GM19452 (cell line): ENCODE results near the gene SLC35B2.

Source experiments
- ATAC-seq: cut with Tn5 transposase; IDR thresholded peaks from one replicate; pipeline ENCODE4 v1.9.1; 2021; ENCODE audit not compliant: unreplicated experiment

The SLC35B2 gene

GRCh38 chr6:44269178-44269920 lies 12.0 kb upstream of the SLC35B2 start:
- no peak for ATAC-seq

- no peak for ATAC-seq
Observed at GRCh38 chr6:44268095-44268628, 10.8 kb upstream of the SLC35B2 start.

GRCh38 chr6:44267252-44267651 lies 9.9 kb upstream of the SLC35B2 start:
- ATAC-seq, result no peak

DNA sequence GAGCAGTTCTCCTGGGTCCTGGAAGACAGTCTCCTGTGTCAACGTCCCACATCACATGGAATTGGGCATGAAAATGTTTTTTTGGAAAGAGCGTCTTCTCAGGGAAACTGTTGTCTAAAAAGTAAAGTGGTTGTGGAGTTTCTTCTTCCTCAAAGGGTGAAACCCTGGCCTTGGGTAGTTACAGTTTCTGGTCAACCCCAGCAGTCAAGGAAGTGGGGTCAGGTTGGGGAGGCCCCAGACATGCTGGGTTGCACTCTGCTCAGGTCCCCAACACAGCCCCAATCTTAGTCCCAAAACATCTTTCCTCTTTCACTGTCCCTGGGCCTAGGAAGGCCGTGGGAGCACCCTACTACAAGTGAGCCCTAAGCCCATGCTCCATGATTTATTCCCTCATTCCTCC lies 9.0 kb upstream of the SLC35B2 start:
- peak; percentile 33 for ATAC-seq

DNA sequence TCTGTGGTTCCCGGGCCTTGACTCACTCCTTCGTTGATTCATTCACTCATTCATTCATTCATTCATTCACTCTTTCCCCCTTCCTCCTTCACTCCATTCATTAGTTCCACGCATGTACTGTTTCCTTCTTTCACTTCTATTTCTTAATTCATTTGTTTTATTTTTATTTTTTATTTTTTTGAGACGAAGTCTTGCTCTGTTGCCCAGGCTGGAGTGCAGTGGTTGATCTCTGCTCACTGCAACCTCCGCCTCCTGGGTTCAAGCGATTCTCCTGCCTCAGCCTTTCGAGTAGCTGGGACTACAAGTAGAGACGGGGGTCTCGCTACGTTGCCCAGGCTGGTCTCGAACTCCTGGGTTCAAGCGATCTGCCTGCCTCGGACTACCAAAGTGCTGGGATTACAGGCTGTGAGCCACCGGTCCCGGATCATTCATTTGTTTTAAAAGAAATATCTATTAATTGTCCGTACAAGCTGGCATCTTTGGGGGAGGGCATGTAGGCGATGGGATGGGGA lies 8.4 kb upstream of the SLC35B2 start:
- ATAC-seq, result no peak

GRCh38 chr6:44265007-44265721 lies 7.8 kb upstream of the SLC35B2 start, which contains the start of gene NFKBIE:
NFKBIE (minus strand) TSS chr6:44265551; CDS start chr6:44265346, 205 bp downstream.
- peak; percentile 40 for ATAC-seq

GRCh38 chr6:44264154-44265006 lies 7.1 kb upstream of the SLC35B2 start:
- ATAC-seq, result peak; percentile 28

DNA sequence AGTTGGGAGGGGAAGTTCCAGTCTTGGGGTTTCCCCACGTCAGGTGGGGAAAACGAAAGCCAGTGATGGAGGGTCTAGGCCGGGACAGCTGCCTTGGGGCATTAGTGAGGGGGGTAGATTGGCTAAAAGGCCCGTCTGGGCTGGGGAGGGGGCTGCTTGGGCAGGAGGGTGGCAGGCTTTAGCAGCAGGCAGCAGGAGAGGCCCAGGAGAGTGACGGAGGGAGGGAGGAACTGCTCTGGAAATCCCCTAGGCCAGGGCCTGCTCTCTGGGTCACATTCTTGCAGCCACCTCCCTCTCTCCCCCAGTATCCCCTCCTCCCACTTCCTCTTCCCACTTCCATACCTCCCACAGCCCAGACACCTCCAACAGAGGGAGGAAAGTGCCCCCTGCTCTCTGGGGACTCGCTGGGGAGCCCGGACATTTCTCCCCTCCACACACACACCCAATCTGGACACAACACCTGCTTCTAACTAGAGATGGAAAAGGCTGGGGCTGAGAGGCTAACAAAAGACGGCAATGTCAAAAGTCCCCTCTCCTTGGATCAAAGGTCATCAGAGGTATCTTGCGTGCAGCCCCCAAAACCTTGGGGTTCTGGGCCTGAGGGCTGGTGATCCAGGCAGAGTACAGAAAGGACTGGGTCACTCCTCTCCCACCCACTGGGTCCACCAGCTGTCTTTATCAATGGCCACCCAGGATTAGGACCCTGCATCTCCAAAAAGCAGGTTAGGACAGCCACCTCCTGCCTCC lies 6.2 kb upstream of the SLC35B2 start:
- no peak for ATAC-seq

DNA sequence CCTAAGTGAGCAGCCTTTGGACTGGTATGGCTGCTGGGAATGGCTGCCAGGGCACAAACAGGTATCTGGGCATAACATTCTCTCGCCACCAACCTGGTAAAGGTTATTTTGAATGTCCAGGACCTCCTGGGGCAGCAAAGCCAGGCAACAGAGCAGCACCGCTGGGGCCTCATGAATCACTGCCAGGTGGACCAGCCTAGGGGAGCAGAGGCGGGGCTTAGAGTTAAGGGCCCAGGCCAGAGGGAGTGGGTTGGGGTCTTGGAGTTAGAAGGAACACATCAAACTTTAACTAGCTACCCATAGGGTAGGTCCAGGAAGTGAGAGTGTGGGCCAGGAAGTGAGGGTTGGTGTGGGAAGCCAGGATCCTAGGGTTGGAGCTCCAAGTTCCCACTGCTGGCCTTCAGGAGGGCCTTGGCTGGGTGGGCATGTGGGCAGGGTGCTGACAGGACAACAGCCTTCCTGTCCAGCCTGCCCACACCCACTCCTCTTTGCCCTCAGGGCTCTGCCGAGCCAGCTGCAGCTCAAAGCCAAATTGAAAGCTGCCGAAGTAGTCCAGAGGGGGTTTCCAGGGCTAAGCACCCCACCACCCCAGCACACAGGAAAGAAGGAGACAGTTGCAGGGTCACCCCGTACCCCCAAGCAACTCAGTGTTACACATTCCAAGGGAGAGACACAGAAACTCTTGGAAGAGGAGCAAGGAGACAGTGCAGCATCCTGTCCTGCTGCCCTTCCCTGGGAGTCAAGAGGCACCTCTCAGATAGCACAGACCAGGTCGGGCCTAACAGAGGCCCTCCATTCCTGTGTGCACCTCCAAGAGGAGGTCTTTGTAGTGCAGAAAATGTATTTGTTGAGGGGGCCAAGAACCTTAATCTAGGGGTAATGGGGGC lies 5.4 kb upstream of the SLC35B2 start:
- no peak for ATAC-seq

DNA sequence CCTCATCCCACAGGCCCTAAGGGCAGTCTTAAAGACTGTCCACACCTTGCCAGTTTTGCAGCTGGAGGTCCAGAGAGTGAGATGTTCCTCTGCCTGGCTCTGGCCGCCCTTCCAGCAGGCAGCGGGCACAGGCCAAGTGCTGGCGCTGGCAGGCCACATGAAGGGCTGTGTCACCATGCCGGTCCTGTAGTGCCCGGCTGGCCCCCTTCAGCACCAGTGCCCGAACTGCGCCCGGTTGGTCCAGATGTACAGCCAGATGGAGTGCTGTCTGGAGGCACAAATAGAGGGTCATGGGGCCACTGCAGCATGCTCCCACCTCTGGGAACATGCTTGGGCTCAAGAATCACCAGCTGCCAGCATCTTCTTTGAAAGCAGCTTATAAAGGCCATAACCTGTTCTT lies 4.3 kb upstream of the SLC35B2 start:
- no peak for ATAC-seq

DNA sequence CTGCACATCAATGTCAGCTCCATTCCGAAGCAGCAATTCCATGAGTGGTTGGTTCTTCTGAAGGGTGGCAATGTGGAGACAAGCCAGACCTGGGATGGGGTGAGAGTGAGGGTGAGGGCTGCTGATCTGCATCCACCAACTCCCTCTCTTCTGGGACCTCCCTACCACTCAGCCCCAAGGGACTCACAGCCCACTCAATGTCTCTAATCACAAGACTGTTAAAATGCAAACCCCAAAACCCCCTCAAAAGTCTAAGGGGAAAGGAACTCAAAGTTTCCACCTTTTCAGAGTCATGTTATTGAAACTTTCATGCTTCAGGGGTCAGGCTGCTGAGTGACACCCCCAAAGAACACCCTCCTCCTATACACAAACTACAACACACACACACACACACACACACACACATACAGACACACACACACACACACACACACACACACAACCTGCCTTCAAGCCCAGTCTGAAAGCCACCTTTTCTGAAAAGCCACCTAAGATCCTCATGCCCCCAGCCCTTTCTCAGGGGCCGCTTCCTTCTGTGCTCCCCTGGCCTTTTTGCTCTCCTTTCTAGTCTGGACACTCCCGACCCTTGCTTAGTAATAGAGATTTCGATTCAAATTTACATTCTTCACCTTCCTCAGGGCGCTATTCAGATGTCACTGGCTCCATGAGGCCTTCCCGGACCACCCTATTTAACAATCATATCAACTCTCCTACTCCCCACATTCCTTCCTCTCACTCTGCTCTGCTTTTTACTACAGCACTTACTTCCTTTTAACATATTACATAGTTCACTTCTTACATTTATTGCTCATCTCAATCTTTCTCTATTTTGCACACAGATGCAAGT lies 3.3 kb upstream of the SLC35B2 start:
- no peak for ATAC-seq

GRCh38 chr6:44260011-44260410 lies 2.7 kb upstream of the SLC35B2 start:
- ATAC-seq, result no peak

DNA sequence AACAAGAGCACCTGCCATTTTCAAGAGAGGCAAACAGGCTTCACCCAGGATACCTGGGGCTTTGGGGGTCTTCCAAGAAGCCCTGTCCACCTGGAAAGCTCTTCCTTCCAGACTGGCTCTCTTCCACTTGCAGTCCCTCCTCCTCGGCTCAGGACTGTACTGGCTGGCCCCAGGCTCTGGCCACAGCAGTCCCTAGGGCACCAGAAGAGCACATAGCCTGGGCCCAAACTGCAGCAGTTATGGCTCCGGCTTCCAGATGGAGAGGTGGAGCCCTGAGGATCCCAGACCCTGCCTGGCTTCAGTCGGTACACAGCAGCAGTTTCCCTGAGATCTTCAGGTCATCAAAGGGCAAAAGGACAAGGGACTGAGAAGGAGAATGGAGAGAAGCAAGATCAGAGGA lies 1.6 kb upstream of the SLC35B2 start:
- no peak for ATAC-seq

GRCh38 chr6:44258325-44258863 lies 1.1 kb upstream of the SLC35B2 start:
- no peak for ATAC-seq

DNA sequence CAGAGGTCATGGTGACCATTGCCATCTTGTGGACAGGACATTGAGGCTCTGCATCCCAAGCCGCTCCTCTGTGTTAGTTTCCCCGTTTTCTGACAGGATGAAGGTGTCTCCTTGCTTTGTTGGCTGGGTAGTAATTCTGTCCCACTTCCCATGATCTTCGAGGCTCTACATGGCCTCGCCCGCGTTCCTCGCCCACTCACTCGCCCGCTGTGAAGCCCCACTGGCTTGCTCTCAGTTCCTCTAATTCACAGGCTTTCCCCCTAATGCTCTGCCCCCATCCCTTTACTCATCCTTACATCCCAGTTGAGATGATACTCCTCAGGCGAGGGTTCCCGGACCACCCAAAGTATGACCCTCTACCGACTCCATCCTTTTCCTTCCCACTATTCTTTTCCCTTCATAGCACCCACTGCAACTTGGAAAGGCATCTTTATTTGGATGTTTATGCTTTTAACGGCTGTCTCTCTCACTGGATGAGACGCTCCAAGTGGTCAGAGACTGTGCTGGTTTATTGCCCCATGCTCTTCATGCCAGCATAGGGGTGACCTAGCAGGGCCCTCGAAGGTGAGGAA lies 511 bp upstream of the SLC35B2 start:
- peak; percentile 8 for ATAC-seq

GRCh38 chr6:44256775-44257024 lies 628 bp downstream of the SLC35B2 start:
- no peak for ATAC-seq

GRCh38 chr6:44255871-44256774 lies 1.2 kb downstream of the SLC35B2 start:
- no peak for ATAC-seq
